Esophagus (tissue), 2 donors: Measurements from ENCODE around the gene PRKCB. TPM values are rescaled to one million over a fixed set of nuclear protein-coding genes. Genes with fewer than 3 reads are reported as not detected.
"Not testable (repeated sequence)": the region's sequence is repeated elsewhere in the genome, so short reads cannot be mapped to it uniquely, and the experiment has no call there.

ENCODE experiments used
- H3K27ac ChIP-seq, 2 donors: one replicate each; pipeline ENCODE4 v1.5.1; 2013; ENCODE audit warnings: low read depth in 2 of 2, mild to moderate bottlenecking in 2 of 2, inconsistent platforms in 1 of 2, low read length in 1 of 2, moderate library complexity in 1 of 2
- H3K27me3 ChIP-seq, 2 donors: one replicate each; pipeline ENCODE4 v1.6.1; 2013; ENCODE audit warnings: low read length in 2 of 2, control low read depth in 1 of 2, mild to moderate bottlenecking in 1 of 2; ENCODE audit not compliant: insufficient read depth in 2 of 2, control insufficient read depth in 1 of 2
- H3K36me3 ChIP-seq, 2 donors: one replicate each; pipeline ENCODE4 v1.6.1; 2013; ENCODE audit warnings: low read length in 1 of 2; ENCODE audit not compliant: control insufficient read depth in 2 of 2, insufficient read depth in 2 of 2
- H3K4me1 ChIP-seq, 2 donors: one replicate each; pipeline ENCODE4 v1.6.1; 2013; ENCODE audit warnings: low read length in 1 of 2; ENCODE audit not compliant: control insufficient read depth in 2 of 2, insufficient read depth in 2 of 2
- H3K4me3 ChIP-seq, 2 donors: one replicate each; pipeline ENCODE4 v1.5.1; 2013; ENCODE audit warnings: low read length in 2 of 2, mild to moderate bottlenecking in 2 of 2, low read depth in 1 of 2, moderate library complexity in 1 of 2
- H3K9me3 ChIP-seq, 2 donors: one replicate each; pipeline ENCODE4 v1.6.1; 2013; ENCODE audit warnings: mild to moderate bottlenecking in 2 of 2, low read depth in 1 of 2, low read length in 1 of 2, moderate library complexity in 1 of 2; ENCODE audit not compliant: control insufficient read depth in 2 of 2, insufficient read depth in 1 of 2
- WGBS, 2 donors: extraction: QIAGEN DNeasy Blood & Tissue Kit; methylation state at CpG; one replicate each; pipeline ENCODE4 v1.1.7; 2013; 5-methylcytosine and 5-hydroxymethylcytosine counted together
- polyA plus RNA-seq, 2 donors: library from polyadenylated mRNA; stranded (reverse); fragments of 200-250 nt; gene quantifications; one replicate each; pipeline ENCODE4 v1.2.3, GENCODE V29; 2013
- donor health status: healthy with polysubstance abuse.
- donor health status: Bipolar disorder and iron deficiency.

PRKCB gene
- polyA plus RNA-seq, 2 donors: 0.39 to 0.45 TPM

GRCh38 chr16:24238846-24239245, 403.1 kb downstream of the PRKCB start:
- WGBS, 2 donors: 54 to 66% methylated on average over 2 of the region's 2 CpGs
- H3K4me1 ChIP-seq, H3K4me3 ChIP-seq, H3K27ac ChIP-seq, H3K9me3 ChIP-seq, H3K36me3 ChIP-seq, H3K27me3 ChIP-seq: not testable (repeated sequence)

DNA sequence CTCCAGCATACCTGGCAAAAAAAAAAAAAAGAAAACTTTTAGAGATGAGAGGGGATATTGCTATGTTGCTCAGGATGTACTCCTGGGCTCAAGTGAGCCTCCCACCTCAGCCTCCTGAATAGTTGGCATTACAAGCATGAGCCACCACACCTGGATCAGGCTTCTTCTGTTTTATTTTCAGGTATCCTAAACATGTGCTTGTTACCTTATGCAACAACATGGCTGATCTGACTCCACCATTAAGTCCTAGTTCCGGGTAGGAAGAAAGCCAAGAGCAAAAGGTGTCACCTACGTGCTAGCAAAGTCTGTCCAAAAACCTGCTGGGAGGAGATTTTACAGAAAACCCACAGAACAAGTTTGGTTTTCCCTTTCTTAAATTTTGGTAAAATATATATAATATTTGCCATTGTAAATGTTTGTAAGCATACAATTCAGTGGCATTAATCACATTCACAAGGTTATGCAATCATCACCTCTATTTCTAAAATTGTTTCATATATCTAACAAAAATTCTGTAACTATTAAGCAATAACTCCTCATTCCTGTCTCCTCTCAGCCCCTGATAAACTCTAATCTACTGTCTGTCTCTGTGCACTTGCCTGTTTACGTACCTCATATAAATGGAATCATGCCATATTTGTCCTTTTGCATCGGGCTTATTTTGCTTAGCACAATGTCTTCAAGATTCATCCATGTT, 411.3 kb downstream of the PRKCB start:
- no peaks in the 10 kb centered on the region for H3K4me1 ChIP-seq
- no peak overlapping the region for H3K4me3 ChIP-seq
- no peaks in the 10 kb centered on the region for H3K9me3 ChIP-seq
- no peaks in the 10 kb centered on the region for H3K27me3 ChIP-seq
- no peaks in the 10 kb centered on the region for H3K36me3 ChIP-seq
- 75 to 76% methylated on average over 4 of the region's 4 CpGs for WGBS, 2 donors
- no peak overlapping the region for H3K27ac ChIP-seq

GRCh38 chr16:24253192-24253591, 417.4 kb downstream of the PRKCB start:
- Histone ChIP-seq H3K27ac (no peak overlapping the region), H3K36me3 (no peaks in the 10 kb centered on the region), H3K4me1 (no peaks in the 10 kb centered on the region), H3K9me3 (peaks cover 0 to 6% of the 10 kb centered on the region in 2 donors), H3K27me3 (no peaks in the 10 kb centered on the region), H3K4me3 (no peak overlapping the region)
- 9 to 11% methylated on average over 7 of the region's 7 CpGs for WGBS, 2 donors

GRCh38 chr16:24255456-24256371, 419.9 kb downstream of the PRKCB start, which contains the start of gene CACNG3:
Gene CACNG3 (plus strand): TSS chr16:24256335. CDS start chr16:24256755, 420 bp downstream.
- WGBS, 2 donors: 7 to 9% methylated on average over 53 to 54 of the region's 54 CpGs
- Histone ChIP-seq H3K9me3 (peaks cover 0 to 6% of the 10 kb centered on the region in 2 donors), H3K27ac (no peak within 1 kb of the TSS), H3K4me1 (no peaks in the 10 kb centered on the region), H3K4me3 (no peak within 1 kb of the TSS), H3K36me3 (no peaks in the 10 kb centered on the region), H3K27me3 (no peaks in the 10 kb centered on the region)

GRCh38 chr16:24257958-24258357, 422.2 kb downstream of the PRKCB start:
- WGBS, 2 donors: 39 to 44% methylated on average over 5 of the region's 5 CpGs
- H3K4me3 ChIP-seq: no peak overlapping the region
- no peaks in the 10 kb centered on the region for H3K27me3 ChIP-seq
- H3K27ac ChIP-seq: no peak overlapping the region
- no peaks in the 10 kb centered on the region for H3K36me3 ChIP-seq
- no peaks in the 10 kb centered on the region for H3K4me1 ChIP-seq
- H3K9me3 ChIP-seq: peaks cover 0 to 6% of the 10 kb centered on the region in 2 donors

DNA sequence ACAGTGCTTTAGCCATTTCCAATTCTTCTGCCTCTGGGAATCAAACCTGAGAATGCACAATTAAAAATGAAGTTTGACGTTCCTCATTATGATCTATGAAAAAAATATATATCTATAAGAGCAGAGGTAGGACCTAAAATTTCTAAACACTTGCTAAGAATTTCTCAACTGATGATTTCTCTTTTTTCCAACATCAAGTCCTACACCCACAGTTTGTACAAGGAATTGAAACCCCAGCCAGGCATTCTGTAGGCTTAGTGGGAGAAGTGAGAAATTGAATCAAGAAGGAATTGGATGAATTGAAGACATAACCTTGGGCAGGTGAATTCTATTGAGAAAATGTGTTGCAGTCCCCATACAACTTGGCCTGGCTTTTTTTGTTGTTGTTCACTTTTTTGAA, 423.0 kb downstream of the PRKCB start:
- Histone ChIP-seq H3K27ac (no peak overlapping the region), H3K36me3 (no peaks in the 10 kb centered on the region), H3K9me3 (peaks cover 0 to 6% of the 10 kb centered on the region in 2 donors), H3K27me3 (no peaks in the 10 kb centered on the region), H3K4me3 (no peak overlapping the region), H3K4me1 (no peaks in the 10 kb centered on the region)
- 73 to 76% methylated on average over 1 of the region's 1 CpG for WGBS, 2 donors

DNA sequence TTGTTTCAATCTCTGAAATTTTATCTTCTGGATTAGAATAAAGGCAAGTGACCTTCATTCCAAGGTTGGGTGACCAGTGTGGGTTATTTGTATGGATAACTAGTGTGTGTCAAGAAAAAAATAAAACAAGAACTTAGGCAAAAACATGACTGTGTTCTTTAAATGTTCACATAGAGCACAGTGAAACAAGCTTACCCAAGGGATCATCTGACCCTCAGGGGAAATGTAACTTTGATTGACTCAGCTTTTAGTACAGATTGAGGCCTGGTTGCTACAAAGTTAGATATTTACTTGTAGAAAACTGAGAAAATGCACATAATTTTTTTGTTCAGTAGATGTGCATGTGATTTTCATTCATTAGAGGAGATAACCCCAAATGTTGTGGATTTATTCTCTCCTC, 427.0 kb downstream of the PRKCB start:
- no peak overlapping the region for H3K4me3 ChIP-seq
- no peaks in the 10 kb centered on the region for H3K36me3 ChIP-seq
- H3K9me3 ChIP-seq: no peaks in the 10 kb centered on the region
- no peaks in the 10 kb centered on the region for H3K27me3 ChIP-seq
- no peaks in the 10 kb centered on the region for H3K4me1 ChIP-seq
- H3K27ac ChIP-seq: no peak overlapping the region

Other genes starting within 250 kb of the PRKCB start
- 100 to 1,000 TPM in 1 of 2 donors, 10 to 100 TPM in 1; 51.5 to 122 TPM for gene NDUFAB1, start 239.7 kb upstream of the PRKCB start, polyA plus RNA-seq
- 10 to 100 TPM in 1 of 2 donors, 1 to 10 TPM in 1; 8.1 to 11.8 TPM for gene PALB2, start 194.7 kb upstream of the PRKCB start, polyA plus RNA-seq
- 10 to 100 TPM; 10.6 to 27.1 TPM for gene DCTN5, start 194.5 kb upstream of the PRKCB start, polyA plus RNA-seq
- 10 to 100 TPM in 1 of 2 donors, 1 to 10 TPM in 1; 5.1 to 16.3 TPM for gene PLK1, start 157.1 kb upstream of the PRKCB start, polyA plus RNA-seq
- under 1 TPM; 0.20 to 0.40 TPM for gene ERN2, start 122.8 kb upstream of the PRKCB start, polyA plus RNA-seq
- gene CHP2, start 81.0 kb upstream of the PRKCB start, polyA plus RNA-seq: under 1 TPM; 0.11 to 0.16 TPM